Spleen (tissue), 11 donors: ENCODE data around the gene MOBP. TPM values are rescaled to one million over a fixed set of nuclear protein-coding genes. Genes with fewer than 3 reads are reported as not detected.

Experiments used
- DNase-seq: peaks from one replicate; pipeline ENCODE4 v3.0.0-alpha.2; 2020
- H3K27ac ChIP-seq, 8 donors: fragments of 200-600 bp; sonication (generic) in 7 of 8; 1 replicate in 4 of 8; 2 replicates in 4 of 8; pipeline versions ENCODE4 v1.5.0 to v1.8.0; 2016 to 2021; ENCODE audit warnings: inconsistent platforms in 4 of 8, mild to moderate bottlenecking in 4 of 8, moderate library complexity in 1 of 8
- H3K27me3 ChIP-seq, 7 donors: fragments of 200-600 bp; sonication (generic) in 6 of 7; replicated peaks in 1 of 7; 1 replicate in 4 of 7; 2 replicates in 3 of 7; pipeline versions ENCODE4 v1.5.0 to v1.8.0; 2016 to 2021; ENCODE audit warnings: inconsistent platforms in 3 of 7, mild to moderate bottlenecking in 1 of 7
- H3K36me3 ChIP-seq, 6 donors: fragments of 200-600 bp; sonication (generic) in 5 of 6; 1 replicate in 4 of 6; 2 replicates in 2 of 6; pipeline versions ENCODE4 v1.5.0 to v1.8.0; 2016 to 2021; ENCODE audit warnings: inconsistent platforms in 2 of 6
- H3K4me1 ChIP-seq, 6 donors: fragments of 200-600 bp; sonication (generic) in 5 of 6; 1 replicate in 3 of 6; 2 replicates in 3 of 6; pipeline versions ENCODE4 v1.5.0 to v1.8.0; 2016 to 2021; ENCODE audit warnings: inconsistent platforms in 3 of 6
- H3K4me3 ChIP-seq, 8 donors: fragments of 200-600 bp; sonication (generic) in 7 of 8; 1 replicate in 4 of 8; 2 replicates in 4 of 8; pipeline versions ENCODE4 v1.5.0 to v1.8.0; 2016 to 2021; ENCODE audit warnings: inconsistent platforms in 4 of 8, mild to moderate bottlenecking in 4 of 8, moderate library complexity in 2 of 8
- H3K9me3 ChIP-seq, 8 donors: fragments of 200-600 bp; sonication (generic) in 7 of 8; 1 replicate in 4 of 8; 2 replicates in 4 of 8; pipeline versions ENCODE4 v1.5.0 to v1.8.0; 2016 to 2021; ENCODE audit warnings: inconsistent platforms in 4 of 8
- POLR2A ChIP-seq, 3 donors: fragments of 450-650 bp; IDR thresholded peaks; one replicate each; pipeline ENCODE4 v1.5.1; 2017; ENCODE audit warnings: antibody characterized with exemption in 3 of 3, mild to moderate bottlenecking in 1 of 3
- POLR2AphosphoS5 ChIP-seq, 3 donors: sonication (generic); formaldehyde crosslinking; IDR thresholded peaks; one replicate each; pipeline ENCODE4 v1.5.1; 2017; ENCODE audit warnings: antibody characterized with exemption in 3 of 3
- WGBS, 5 donors: extraction: QIAGEN DNeasy Blood & Tissue Kit in 3 of 5; methylation state at CpG; one replicate each; pipeline versions ENCODE4 v1.1.5 to v1.1.7; 2013 to 2018; 5-methylcytosine and 5-hydroxymethylcytosine counted together
- intact Hi-C: fragments of 100-400 bp; cut with DNase I; formaldehyde crosslinking; loops from one replicate; pipeline ENCODE4 v1.15.0; 2023; ENCODE audit warnings: low total_unique reads
- polyA plus RNA-seq, 3 donors: library from polyadenylated mRNA; stranded (reverse); fragments of 200-250 nt; gene quantifications; one replicate each; pipeline ENCODE4 v1.2.1, GENCODE V29; 2013
- total RNA-seq, 7 donors: library from RNA; depleted of rRNA in 3 of 7; stranded (reverse); fragments of >200 nt in 3 of 7; fragmentation: NEBNext Ultra II Directional in 4 of 7; extraction: Animal tissue kit (Norgen Biotek cat#: 25700) in 4 of 7; gene quantifications; one replicate each; pipeline versions ENCODE4 v1.1.0 to v1.2.1, GENCODE V29; 2016 to 2021
- TF ChIP-seq, protein P1 (sequence below), 11 experiments: fragments of 200-600 bp in 7 of 11; fragments of 450-650 bp in 4 of 11; sonication (generic) in 4 of 11; IDR thresholded peaks in 8 of 11; conservative IDR thresholded peaks in 3 of 11; 1 replicate in 7 of 11; 2 replicates in 4 of 11; pipeline versions ENCODE4 v1.4.0 to v1.8.0; 2016 to 2021; ENCODE audit warnings: antibody characterized with exemption in 11 of 11, inconsistent platforms in 4 of 11, mild to moderate bottlenecking in 1 of 11
- donor health status: healthy with polysubstance abuse.
- donor health status: DM: no; HTN: no; CAD: no; lungs with moderate emphysema.
- donor health status: DM: no; HTN: no; CAD: no.
- donor health status: Bipolar disorder and iron deficiency.
- donor health status: healthy.
- donor health status: DM: no; HTN: no; CAD: no.
- donor health status: DM: yes; HTN: yes; CAD: no.

The MOBP gene
- total and polyA plus RNA-seq, 10 donors = 0.06 TPM; not detected in 9

- peaks cover 0 to 10% (median 0%) of the 10 kb centered on the region in 6 donors for H3K4me1 ChIP-seq
- H3K27me3 ChIP-seq = no peaks in the 10 kb centered on the region
- H3K36me3 ChIP-seq = no peaks in the 10 kb centered on the region
- H3K4me3 ChIP-seq = no peak overlapping the region
- no peaks in the 10 kb centered on the region for H3K9me3 ChIP-seq
- no peak for DNase-seq
- H3K27ac ChIP-seq = no peak overlapping the region
- intact Hi-C loops = no loop called here
- TF ChIP-seq POLR2A (IDR thresholded peaks at IDR 0.05) (no peak), POLR2AphosphoS5 (IDR thresholded peaks at IDR 0.05) (no peak)
- TF ChIP-seq, protein P1, sequence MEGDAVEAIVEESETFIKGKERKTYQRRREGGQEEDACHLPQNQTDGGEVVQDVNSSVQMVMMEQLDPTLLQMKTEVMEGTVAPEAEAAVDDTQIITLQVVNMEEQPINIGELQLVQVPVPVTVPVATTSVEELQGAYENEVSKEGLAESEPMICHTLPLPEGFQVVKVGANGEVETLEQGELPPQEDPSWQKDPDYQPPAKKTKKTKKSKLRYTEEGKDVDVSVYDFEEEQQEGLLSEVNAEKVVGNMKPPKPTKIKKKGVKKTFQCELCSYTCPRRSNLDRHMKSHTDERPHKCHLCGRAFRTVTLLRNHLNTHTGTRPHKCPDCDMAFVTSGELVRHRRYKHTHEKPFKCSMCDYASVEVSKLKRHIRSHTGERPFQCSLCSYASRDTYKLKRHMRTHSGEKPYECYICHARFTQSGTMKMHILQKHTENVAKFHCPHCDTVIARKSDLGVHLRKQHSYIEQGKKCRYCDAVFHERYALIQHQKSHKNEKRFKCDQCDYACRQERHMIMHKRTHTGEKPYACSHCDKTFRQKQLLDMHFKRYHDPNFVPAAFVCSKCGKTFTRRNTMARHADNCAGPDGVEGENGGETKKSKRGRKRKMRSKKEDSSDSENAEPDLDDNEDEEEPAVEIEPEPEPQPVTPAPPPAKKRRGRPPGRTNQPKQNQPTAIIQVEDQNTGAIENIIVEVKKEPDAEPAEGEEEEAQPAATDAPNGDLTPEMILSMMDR (IDR thresholded peaks at IDR 0.05 in 8 of 11, conservative IDR thresholded peaks at IDR 0.05 in 3 of 11) = no peak
- WGBS, 5 donors = 31 to 64% (median 59%) methylated on average over 1 of the region's 1 CpG
Observed at GRCh38 chr3:39435006-39435748, 32.3 kb upstream of the MOBP start.

GRCh38 chr3:39438880-39439279 lies 28.6 kb upstream of the MOBP start:
- TF ChIP-seq POLR2A (IDR thresholded peaks at IDR 0.05) = no peak
- TF ChIP-seq, protein P1 (IDR thresholded peaks at IDR 0.05 in 8 of 11, conservative IDR thresholded peaks at IDR 0.05 in 3 of 11) = no peak
- TF ChIP-seq POLR2AphosphoS5 (IDR thresholded peaks at IDR 0.05) = no peak
- 68 to 85% (median 80%) methylated on average over 4 of the region's 4 CpGs for WGBS, 5 donors
- no peaks in the 10 kb centered on the region for H3K9me3 ChIP-seq
- no peak overlapping the region for H3K27ac ChIP-seq
- H3K4me1 ChIP-seq = peaks cover 0 to 1% (median 0%) of the 10 kb centered on the region in 6 donors
- no peaks in the 10 kb centered on the region for H3K36me3 ChIP-seq
- no peak for DNase-seq
- intact Hi-C loops = no loop called here
- no peaks in the 10 kb centered on the region for H3K27me3 ChIP-seq
- H3K4me3 ChIP-seq = no peak overlapping the region

GRCh38 chr3:39440316-39440715 lies 27.2 kb upstream of the MOBP start:
- H3K36me3 ChIP-seq = no peaks in the 10 kb centered on the region
- no peak for DNase-seq
- TF ChIP-seq POLR2AphosphoS5 (IDR thresholded peaks at IDR 0.05) = no peak
- TF ChIP-seq, protein P1 (IDR thresholded peaks at IDR 0.05 in 8 of 11, conservative IDR thresholded peaks at IDR 0.05 in 3 of 11) = no peak
- TF ChIP-seq POLR2A (IDR thresholded peaks at IDR 0.05) = no peak
- H3K4me1 ChIP-seq = no peaks in the 10 kb centered on the region
- no peak overlapping the region for H3K27ac ChIP-seq
- intact Hi-C loops = loop anchor here (10.0 kb wide), 1 partner anchor 744 kb away; no protein-coding TSS in a partner anchor
- H3K4me3 ChIP-seq = no peak overlapping the region
- H3K9me3 ChIP-seq = no peaks in the 10 kb centered on the region
- H3K27me3 ChIP-seq = no peaks in the 10 kb centered on the region
- WGBS, 5 donors = 83 to 94% (median 86%) methylated on average over 6 to 8 of the region's 8 CpGs

DNA sequence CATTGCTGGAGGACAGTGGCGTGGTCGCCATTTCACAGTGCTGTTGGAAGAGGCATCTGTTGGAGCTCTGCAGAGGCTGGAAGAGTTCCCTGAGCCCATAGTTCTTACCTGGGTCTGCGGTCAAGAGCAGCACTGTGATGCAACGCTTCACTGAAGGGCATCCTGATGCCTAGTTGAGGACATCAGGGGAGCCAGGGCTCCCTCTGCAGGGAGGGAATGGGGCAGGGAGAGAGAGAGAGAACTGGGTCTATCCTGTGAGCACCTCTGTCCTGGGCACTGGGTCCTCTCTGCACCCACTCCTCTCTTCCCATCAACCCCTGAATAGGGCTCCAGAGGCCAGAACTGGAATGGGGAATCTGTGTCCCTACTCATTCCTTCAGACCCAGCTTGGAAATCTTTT lies 23.9 kb upstream of the MOBP start:
- Histone ChIP-seq H3K4me1 (peaks cover 0 to 6% (median 4%) of the 10 kb centered on the region in 6 donors), H3K36me3 (no peaks in the 10 kb centered on the region), H3K27me3 (no peaks in the 10 kb centered on the region), H3K4me3 (no peak overlapping the region), H3K27ac (no peak overlapping the region), H3K9me3 (no peaks in the 10 kb centered on the region)
- DNase-seq = no peak
- TF ChIP-seq, protein P1 (IDR thresholded peaks at IDR 0.05 in 8 of 11, conservative IDR thresholded peaks at IDR 0.05 in 3 of 11) = no peak
- TF ChIP-seq POLR2A (IDR thresholded peaks at IDR 0.05) = no peak
- intact Hi-C loops = loop anchor here (10.0 kb wide), 1 partner anchor 741 kb away; no protein-coding TSS in a partner anchor
- WGBS, 5 donors = 85 to 99% (median 86%) methylated on average over 4 of the region's 4 CpGs
